Measurements from ENCODE around the gene PEX16.
"Not testable (repeated sequence)": the region's sequence is repeated elsewhere in the genome, so short reads cannot be mapped to it uniquely, and the experiment has no call there.

Gene PEX16

DNA sequence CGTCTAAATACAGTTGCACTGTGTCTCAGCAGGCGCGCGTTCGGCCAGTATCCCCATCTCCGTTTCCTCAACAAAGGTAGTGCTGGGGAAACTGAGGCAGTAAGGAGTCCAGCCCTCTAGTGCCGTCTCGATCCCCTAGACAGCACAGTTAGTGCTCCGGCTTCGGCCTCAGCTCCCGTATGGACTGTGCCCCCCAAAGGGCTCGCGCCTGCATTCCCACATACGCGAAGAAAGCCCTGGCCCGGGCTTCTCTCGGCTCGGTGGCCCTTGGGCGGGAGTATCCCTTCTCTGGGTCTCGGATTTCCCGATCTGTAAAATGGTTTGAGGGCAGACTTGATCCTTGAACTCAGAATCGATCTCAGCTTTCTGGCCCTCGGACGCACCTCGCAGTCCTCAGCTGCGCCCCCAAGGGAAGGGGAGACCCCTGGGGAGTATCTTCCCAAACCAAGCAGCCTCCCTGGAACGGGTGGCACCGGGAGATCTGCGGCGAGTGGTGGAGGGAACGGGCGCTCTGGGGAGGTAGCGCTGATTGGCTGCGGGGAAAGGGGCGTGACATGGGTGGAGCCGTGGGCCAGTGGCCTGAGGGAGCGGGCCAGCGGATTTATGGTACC lies 759 bp upstream of the PEX16 start:
- peak in 2 of 3 experiments; percentile 38 to 66 for DNase-seq (ENCODE audit: low read depth in 3 of 3)

GRCh38 chr11:45917286-45917622 lies 423 bp downstream of the PEX16 start:
- no peak for DNase-seq (ENCODE audit: low read depth in 3 of 3)

GRCh38 chr11:45915446-45915845 lies 2.2 kb downstream of the PEX16 start:
- DNase-seq (ENCODE audit: low read depth in 3 of 3), result no peak

GRCh38 chr11:45913942-45914635 lies 3.6 kb downstream of the PEX16 start:
- DNase-seq (ENCODE audit: low read depth in 3 of 3), result no peak

- DNase-seq (ENCODE audit: low read depth in 3 of 3), result no peak
Measured at GRCh38 chr11:45913514-45913913, 4.2 kb downstream of the PEX16 start.

DNA sequence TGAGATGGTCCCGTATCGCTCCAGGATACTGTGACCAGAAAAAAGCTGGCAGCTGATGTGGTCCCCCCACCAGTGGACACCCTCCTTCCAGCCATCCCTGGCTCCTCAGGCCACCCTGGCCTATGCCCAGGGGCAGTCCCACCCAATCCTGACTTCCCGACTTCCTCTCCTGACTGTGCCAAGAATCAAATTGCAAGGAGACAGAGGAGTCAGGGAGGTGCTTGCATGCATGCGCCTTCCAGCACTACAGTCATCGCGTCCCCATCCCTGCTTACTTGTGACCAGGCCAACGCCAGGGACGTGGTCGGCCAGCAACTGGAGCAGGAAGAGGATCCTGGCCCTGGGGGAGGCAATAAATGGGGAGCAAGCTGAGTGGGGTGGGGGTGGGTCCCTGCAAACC lies 7.1 kb downstream of the PEX16 start:
- DNase-seq (ENCODE audit: low read depth in 3 of 3), result no peak

DNA sequence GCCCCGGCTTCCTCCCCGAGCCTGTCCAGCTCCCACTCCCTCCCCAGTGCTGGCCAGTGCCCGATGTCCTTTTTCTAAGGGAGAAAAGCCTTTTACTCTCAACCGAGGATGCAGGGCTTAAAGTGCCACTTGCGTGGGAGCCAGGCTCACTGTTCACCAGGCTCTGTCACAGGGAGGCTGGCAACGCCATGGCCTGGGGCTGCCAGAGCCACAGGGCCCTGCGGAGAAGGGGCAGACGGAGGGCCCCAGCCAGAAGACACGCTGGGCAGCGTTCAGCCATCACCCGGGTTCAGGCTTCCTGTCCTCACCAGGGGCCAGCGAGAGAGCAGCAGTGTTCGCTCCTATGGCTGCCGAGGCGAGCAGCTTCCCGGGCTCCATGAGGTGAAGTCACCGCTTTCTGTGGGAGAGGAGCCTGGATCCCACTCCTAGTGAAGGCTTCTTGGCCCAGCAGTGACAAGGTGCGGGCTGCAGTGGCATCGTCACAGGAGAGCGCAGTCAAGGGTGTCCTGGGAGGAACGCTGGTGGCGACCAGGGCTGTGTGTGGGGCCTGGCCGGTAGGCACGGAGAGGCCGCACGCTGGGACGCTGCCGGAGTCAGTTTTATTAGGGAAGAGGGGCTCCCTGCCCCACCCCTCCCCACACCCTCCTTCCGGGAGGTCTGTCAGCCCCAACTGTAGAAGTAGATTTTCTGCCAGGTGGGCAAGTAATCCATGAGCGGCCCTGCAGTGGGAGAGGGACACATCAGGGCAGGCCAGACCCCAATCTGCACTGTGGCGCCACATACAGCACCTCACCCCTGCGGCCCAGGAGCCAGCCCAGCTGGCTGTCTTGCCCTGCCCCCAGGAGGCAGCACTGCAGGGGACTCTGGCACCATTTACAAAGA lies 7.8 kb downstream of the PEX16 start:
- DNase-seq (ENCODE audit: low read depth in 3 of 3), result no peak

DNA sequence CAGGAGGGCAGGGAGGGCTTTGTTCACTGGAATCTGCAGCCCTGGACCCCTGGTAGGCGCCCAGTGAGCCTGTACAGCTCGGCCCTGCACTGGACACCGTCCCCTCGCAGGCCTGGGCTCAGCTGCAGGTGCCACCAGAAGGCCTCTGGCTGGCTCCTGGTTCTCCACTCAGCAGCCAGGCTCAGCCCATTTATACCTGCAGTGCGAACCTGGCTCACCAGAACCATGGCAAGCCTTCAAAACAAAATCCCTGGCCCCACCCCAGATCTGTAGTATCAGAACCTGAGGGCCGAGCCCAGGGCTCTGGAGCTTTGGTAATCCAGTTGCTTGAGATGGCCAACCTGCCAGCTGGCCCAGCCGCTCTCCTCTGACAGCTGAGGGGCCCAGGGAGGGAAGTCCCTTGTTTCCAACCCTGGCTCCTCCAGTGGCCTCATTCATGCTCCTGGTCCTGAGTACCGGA lies 9.7 kb downstream of the PEX16 start:
- no peak for DNase-seq (ENCODE audit: low read depth in 3 of 3)

DNA sequence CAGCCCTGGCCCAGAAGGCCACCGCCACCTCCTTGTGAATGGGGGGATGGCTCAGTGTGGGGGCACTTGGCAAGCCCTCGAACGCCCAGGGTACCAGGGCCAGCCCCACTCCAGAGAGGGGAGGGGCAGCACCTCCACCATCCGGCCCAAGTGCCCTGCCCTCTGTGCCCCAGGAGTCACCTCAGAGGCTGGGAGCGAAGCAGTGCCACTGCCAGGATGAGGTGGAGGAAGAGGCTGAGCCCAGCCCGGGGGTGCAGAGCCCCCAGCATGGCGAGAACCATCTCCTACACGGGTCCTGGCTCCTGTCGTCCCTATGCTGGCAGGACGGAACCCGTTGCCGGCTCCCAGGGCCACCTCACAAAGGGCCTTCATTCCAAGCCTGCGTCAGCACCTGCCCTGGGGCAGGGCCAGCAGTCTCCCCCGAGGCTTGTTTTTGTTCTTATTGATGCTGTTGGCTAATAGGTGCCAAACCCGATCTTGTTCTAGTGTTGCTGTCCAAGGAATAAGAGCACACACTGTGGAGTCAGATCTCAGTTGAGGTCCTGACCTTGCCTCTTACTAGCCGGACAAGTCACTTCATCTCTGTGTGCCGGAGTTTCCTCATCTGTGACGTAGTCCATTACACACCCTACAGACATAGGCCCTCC lies 10.6 kb downstream of the PEX16 start, which contains the start of gene FREY1:
FREY1 (minus strand) TSS at position 307 of the 647 bp plus-strand sequence; CDS start at position 281, 26 bp downstream.
- DNase-seq (ENCODE audit: low read depth in 3 of 3), result no peak

- DNase-seq (ENCODE audit: low read depth in 3 of 3), result no peak
Measured at GRCh38 chr11:45906096-45906682, 11.5 kb downstream of the PEX16 start.

GRCh38 chr11:45905576-45905975 lies 12.1 kb downstream of the PEX16 start:
- DNase-seq (ENCODE audit: low read depth in 3 of 3), result not testable (repeated sequence)

DNA sequence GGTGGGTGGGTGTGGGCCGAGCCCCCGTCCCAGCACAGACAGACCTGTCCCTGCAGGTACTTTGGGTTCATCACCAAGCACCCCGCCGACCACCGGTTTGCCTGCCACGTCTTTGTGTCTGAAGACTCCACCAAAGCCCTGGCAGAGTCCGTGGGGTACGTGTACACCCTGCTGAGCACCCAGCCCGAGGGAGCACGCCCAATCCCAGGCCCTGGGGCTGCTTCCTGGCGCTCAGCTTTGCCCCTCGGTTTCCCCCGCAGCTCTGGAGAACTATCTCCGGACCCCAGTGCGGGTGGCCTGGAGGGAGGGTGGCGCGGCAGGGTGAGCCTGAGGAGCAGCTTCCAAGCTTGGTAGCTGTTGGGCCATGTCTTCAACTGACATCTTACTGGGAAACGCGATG lies 12.6 kb downstream of the PEX16 start:
- no peak for DNase-seq (ENCODE audit: low read depth in 3 of 3)

GRCh38 chr11:45904309-45904915 lies 13.3 kb downstream of the PEX16 start:
- no peak for DNase-seq (ENCODE audit: low read depth in 3 of 3)

- no peak for DNase-seq (ENCODE audit: low read depth in 3 of 3)
Measured at GRCh38 chr11:45902452-45903380, 15.0 kb downstream of the PEX16 start.

GRCh38 chr11:45901626-45902025 lies 16.1 kb downstream of the PEX16 start:
- no peak for DNase-seq (ENCODE audit: low read depth in 3 of 3)

DNA sequence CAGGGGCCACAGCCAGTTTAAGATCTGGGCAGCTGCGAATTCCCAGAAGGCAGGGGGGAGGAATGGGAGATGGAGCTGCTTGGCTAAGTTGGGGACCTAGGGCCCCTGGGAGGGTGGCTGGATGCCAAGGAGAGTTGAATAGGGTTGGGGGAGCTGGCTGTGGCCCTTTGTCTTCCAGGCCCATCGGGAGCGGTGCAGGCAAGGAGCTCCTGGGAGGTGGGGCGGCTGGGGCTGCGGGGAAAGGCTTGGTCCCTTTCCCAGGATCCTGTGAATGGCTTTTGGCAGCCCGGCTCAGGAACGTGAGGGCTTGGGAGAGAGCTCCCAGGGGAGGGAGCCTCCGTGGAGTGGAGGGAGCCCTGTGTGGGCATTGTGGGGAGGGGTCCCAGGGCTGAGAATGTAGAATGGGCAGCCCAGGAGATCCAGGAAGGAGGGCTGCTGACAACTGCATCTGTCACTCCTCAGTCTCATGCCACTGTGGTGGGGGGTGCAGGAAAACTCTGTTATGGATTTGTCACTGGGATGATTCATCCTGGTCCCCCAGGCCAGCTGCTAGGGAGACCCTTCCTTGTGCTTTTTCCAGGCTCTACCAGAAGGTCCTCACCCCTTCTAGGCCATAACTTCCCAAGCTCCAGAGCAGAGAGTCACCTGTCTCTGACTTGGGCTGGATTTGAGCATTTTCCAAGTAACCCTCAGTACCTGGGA lies 16.6 kb downstream of the PEX16 start:
- DNase-seq (ENCODE audit: low read depth in 3 of 3), result no peak

DNA sequence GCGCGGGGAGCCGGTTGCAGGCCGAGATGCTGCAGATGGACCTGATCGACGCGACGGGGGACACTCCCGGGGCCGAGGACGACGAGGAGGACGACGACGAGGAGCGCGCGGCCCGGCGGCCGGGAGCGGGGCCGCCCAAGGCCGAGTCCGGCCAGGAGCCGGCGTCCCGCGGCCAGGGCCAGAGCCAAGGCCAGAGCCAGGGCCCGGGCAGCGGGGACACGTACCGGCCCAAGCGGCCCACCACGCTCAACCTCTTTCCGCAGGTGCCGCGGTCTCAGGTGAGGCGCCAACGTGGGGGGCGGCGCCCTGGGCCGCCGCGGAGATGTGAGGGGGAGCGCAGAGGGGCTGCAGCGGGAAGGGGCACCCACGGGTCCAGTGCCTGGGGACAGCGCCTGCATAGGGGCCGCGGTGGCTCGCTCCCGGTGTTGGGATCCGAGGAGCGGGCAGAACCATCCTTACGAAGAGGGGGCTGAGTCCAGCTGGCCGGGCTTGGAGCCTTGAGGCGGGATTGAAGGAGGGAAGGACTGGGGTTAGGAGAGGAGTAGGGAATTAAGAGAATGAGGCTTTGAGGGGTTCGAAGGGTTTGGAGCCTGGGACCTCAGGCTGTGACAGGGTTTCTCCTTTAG lies 17.4 kb downstream of the PEX16 start:
- not testable (repeated sequence) for DNase-seq (ENCODE audit: low read depth in 3 of 3)

DNA sequence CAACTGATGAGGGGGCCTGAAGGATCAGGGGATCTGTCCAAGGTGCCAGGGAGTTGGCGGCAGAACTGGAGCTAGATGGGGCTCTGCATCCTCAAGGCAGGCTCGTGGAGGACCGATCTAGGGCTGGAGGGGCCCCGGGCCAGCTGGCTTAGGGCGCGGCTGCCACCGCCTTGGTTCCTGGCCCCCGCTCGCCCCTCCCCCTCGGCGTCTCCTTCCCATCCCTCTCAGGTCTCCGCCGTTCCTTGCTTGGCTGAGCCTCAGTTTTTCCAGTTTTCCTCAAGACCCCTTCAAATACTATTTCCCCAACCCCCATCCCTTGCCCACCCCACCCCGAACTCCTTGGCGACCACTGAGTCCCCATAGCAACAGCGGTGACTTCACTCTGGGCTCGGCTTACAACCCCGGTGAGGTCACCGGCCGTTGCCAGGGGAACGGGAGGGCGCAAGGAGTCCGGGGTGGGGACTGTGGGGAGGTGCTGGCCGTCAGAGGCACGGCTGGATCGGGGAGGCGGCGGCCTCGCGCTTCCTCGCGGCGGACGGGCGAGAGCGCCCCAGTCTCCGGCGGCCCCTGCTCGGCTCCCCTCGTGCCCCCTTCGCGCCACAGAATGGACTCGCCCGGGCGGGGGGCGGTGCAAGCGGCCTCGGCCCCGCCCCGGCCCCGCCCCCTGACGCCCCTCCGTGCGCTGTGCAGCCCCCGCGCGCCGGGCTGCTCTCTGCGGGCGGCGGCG lies 18.1 kb downstream of the PEX16 start:
- DNase-seq (ENCODE audit: low read depth in 3 of 3), result peak in 2 of 3 experiments; percentile 33 to 58

All from stimulated activated CD4-positive, alpha-beta T cell treated with anti-CD3 and anti-CD28 coated beads, TNF-alpha, amount 100 ng/mL, for 24 hours (primary cell).